Fibroblast of the aortic adventitia (primary cell): ENCODE results near the gene ITGA8. TPM values are rescaled to one million over a fixed set of nuclear protein-coding genes. Genes with fewer than 3 reads are reported as not detected.

ENCODE experiments used
- DNase-seq: peaks from one replicate; pipeline ENCODE4 v3.0.0-alpha.2; 2010; ENCODE audit warnings: low read depth
- H3K4me3 ChIP-seq: 2 replicates; pipeline ENCODE4 v1.5.1; 2011; ENCODE audit warnings: low read depth, mild to moderate bottlenecking, control low read depth, low read length, moderate library complexity
- CTCF ChIP-seq: IDR thresholded peaks from 2 replicates; pipeline ENCODE4 v1.5.1; 2011; ENCODE audit warnings: mild to moderate bottlenecking, low read length, control low read depth, inconsistent platforms; ENCODE audit not compliant: insufficient read depth
- total RNA-seq: library from RNA; depleted of rRNA; stranded (reverse); fragments of >200 nt; gene quantifications from 2 replicates; pipeline ENCODE4 v1.2.3, GENCODE V29; 2012; ENCODE audit warnings: low replicate concordance

The ITGA8 gene
- total RNA-seq, 1 donor: 38.5 TPM

GRCh38 chr10:15700078-15700674 lies 19.5 kb downstream of the ITGA8 start:
- DNase-seq: no peak
- H3K4me3 ChIP-seq: no peak overlapping the region
- TF ChIP-seq CTCF: no peak

GRCh38 chr10:15695852-15696251 lies 23.9 kb downstream of the ITGA8 start:
- TF ChIP-seq CTCF: no peak
- no peak for DNase-seq
- no peak overlapping the region for H3K4me3 ChIP-seq

- no peak overlapping the region for H3K4me3 ChIP-seq
- DNase-seq: no peak
- TF ChIP-seq CTCF: no peak
Measured at GRCh38 chr10:15690031-15690430, 29.7 kb downstream of the ITGA8 start.

GRCh38 chr10:15684768-15685167 lies 35.0 kb downstream of the ITGA8 start:
- no peak overlapping the region for H3K4me3 ChIP-seq
- no peak for DNase-seq
- no peak for TF ChIP-seq CTCF

- no peak overlapping the region for H3K4me3 ChIP-seq
- no peak for DNase-seq
- TF ChIP-seq CTCF: no peak
Measured at GRCh38 chr10:15681076-15681475, 38.6 kb downstream of the ITGA8 start.

- no peak for TF ChIP-seq CTCF
- no peak overlapping the region for H3K4me3 ChIP-seq
- no peak for DNase-seq
Measured at GRCh38 chr10:15678851-15679250, 40.9 kb downstream of the ITGA8 start.

- DNase-seq: no peak
- TF ChIP-seq CTCF: no peak
Measured at GRCh38 chr10:15672469-15672868, 47.3 kb downstream of the ITGA8 start.

More at GRCh38 chr10:15672469-15672868, 47.3 kb downstream of the ITGA8 start:
- no peak overlapping the region for H3K4me3 ChIP-seq
